T-helper 9 cell (primary cell): ENCODE data around the gene TENM4.

Source experiments
- DNase-seq: peaks from one replicate; pipeline ENCODE4 v3.0.0-alpha.2; 2020

TENM4 gene

DNA sequence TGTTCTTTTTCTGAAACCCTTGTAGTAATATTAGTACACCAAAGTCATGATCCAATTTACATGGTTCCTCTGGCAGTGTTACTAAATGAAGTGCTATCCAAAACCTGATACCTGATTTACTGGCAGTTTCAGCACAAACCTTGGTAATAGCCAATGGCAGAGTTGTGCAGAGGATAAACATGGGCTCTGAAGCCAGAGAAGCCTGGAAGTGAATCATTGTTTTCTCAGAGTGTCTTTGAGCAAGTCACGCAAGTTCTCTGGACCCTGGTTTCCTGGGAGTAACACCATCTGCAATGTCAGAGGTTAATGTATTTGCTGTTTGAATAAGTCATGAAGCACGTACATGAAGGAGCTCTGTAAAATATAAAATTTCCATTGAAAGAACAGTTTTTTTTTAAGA lies 643.9 kb downstream of the TENM4 start:
- no peak for DNase-seq

DNA sequence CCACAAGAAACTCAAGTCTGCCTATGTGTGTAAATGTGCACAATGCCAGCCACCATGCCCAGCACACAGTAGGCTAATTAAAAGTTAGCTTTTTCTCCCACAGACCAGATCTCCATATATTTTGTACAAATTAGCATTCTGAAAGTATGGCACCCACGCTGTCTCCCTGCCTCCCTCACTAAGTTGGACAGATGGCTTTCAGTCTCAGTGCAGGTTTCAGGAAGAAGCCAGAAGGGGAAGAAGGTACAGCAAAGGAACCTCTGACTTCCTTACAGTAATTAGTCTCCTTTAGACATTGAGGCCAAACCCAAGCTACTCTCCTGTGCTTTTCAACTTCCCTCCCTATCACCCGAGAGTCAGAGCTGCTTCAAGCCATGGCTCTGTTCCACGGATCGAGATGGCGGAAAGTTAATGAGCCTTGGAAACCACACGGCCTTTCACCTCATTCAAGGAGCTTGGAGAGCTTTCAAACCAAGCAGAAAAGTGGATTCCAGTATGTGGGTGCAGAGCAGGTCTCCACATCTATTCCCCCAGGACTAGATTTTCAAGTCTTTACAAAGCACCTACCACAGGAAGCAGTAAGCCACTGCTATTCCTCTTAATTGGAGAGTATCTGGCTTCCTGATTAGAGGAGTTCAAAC lies 645.1 kb downstream of the TENM4 start:
- no peak for DNase-seq

DNA sequence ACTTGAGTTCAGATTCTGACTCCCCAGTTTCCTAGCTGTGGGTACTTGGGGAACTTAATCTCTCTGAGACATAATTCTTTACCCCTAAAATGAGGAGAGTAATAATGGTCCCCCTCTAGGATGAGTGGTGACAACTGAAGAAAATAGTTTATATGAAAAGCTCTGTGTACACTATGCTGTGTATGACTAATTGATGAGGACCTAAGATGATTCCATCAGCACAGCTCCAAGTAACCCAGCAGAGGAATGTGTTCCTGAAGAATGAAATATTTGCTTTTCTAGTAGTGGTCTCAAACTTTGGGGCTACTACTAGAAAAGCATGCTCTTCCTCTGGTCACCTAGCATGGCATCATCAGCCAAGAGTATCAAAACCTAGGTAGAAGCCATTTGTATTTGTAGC lies 648.9 kb downstream of the TENM4 start:
- no peak for DNase-seq

DNA sequence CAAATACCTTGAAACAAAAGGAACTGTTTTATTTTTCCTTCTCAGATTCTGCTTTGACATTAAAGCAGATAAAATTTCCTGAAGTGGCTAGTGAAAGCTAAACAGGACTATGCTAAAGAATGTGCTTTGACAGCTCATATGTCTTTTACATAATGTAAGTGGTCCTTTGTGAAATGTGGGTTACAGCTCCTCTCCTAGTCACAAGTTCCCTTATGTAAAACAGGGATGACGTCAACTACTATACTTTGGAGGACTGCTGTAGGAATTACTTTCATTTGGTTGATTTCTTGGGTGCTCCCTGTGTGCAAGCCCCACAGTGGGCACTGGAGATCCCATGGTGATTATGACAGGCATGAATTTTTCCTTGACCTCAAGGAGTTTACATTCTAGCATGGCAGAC lies 649.6 kb downstream of the TENM4 start:
- DNase-seq, result no peak

DNA sequence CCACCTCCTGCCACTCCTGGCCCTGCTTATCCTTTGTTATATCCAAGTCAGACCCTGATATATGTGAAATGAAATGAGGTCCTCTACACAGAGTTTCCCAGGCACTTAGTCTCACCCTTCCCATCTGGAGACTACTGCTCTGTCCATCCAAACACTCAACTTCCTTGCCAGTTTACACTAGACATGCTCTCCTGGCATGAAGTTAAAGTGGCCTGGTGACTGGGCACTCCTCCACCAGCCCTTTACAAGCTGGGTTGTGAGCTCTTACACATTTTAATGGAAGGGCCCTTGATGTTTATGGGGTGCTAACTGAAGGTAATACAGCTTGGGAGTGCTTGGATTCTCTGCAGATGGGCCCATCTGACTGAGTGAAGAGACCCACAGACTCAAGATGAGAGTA lies 650.0 kb downstream of the TENM4 start:
- no peak for DNase-seq

DNA sequence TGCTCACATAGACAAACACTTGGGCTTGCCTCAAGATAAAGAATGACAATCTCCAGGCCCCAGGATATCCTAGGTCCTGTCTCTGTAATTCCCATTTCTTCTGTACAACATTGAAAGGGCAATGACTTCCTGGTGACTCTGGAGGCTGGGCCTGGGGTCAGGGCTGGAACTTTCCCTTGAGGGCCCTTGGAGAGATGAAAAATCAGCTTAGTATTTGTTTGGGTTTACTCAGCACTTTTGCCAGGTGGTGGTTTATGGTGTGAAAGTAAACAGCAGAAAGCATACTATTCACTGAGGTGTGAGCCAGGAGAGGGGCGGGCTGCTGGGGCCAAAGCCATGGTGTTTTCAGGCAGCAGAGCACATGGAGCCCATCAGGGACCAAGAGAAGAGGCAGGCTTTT lies 651.5 kb downstream of the TENM4 start:
- DNase-seq, result no peak

DNA sequence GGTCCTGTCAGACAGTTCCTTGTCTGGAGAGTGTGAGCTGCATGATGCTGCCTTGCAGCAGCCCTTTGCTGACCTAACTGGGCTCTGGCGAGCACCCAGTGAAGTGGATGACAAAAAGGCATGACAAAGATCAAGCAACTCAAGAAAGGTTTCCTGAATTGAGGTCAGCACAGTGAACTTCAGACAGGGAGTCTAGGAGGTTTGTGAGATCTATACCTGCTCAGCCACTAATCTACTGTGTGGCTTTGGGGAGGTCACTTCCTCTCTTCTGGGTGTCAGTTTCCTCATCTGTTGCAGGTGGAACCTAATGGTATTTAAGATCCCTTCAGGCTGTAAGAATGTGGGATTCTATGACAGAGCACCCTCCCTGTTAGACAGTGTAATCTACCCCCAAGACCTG lies 652.3 kb downstream of the TENM4 start:
- no peak for DNase-seq

DNA sequence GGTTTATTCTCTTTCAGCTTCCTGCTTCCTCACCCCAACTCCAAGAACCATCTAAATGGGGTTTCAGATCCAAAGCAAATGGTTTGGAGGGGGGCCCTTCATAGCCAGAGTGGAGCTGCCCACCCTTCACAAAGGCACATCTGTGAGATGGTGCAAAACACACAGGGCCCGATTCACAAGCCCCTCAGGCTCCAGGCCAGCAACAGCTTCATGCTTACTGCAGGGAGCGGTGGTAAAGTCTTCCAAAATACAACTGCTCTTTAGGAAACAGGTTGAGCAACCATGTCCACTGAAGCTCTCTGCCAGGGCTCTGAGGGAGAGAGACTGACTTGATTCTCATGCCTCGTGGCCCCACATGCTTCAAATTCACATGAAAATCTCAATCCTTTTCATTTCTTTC lies 653.1 kb downstream of the TENM4 start:
- no peak for DNase-seq

DNA sequence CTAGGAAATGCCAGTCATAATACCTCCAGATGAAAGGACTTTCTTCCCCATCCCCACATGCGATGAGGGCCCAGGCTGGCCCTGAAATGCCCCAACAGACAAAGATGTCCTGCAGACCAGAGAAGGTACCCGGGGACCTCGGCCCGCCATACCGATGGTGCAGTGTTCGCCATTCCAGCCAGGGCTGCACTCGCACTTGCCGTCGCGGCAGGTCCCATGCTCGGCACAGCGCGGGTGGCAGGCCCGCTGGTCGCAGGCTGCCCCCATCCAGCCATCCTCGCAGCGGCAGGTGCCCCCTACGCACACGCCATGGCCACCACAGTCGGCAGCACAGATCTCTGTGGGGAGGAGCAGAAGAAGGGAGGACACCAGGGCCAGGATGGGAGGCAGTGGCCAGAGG lies 654.1 kb downstream of the TENM4 start:
- no peak for DNase-seq

DNA sequence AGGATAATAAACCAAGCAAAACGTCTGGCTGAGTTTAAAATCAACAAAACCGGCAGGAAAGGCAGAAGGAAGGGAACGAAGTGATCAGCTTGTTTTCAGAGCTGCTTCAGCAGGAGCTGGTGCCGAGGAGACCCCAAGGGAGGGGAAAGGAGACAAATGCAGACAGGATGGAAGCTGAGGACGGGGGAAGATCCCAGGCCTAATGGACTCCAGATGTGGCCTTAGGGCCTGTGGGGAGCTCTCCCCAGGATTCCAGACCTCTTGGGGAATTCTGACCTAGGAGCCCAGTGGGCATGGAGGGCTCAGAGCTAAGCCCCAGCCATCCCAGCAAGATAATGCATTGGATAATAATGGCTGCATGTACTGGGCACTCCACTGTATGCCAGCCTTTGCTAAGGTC lies 654.7 kb downstream of the TENM4 start:
- no peak for DNase-seq

DNA sequence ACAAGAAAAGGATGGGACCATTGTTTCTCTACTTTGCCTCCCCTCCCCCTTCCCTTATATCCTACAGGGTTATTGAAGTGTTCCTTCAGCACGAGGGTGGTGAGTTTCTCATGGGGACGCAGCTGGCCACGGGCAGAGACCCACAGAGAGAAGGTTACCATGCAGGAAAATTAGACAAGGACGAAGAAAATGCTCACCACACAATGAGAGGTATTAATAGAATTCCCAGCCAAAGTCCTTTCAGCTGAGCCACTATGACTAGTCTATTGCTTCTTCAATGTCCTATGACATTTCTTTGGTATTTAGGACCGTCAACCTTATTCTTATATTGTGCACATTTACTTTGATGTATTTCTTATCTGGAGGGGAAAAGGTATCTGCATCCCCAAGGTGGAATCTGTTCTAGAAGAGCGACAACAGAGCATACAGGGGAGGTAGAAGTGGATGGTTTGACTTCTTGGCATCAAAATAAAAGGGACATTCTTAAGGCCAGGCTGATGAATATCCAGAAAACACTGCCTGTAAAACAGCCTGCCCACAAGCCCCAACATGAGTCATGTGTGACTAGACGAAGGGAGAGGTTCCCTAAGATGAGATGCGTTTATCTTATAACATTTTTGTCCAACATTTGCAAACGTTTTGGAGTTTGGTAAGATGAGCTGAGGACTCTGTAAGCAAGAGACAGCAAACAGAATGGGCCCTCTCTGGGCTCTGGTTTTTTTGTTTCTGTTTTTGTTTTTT lies 656.3 kb downstream of the TENM4 start:
- no peak for DNase-seq

DNA sequence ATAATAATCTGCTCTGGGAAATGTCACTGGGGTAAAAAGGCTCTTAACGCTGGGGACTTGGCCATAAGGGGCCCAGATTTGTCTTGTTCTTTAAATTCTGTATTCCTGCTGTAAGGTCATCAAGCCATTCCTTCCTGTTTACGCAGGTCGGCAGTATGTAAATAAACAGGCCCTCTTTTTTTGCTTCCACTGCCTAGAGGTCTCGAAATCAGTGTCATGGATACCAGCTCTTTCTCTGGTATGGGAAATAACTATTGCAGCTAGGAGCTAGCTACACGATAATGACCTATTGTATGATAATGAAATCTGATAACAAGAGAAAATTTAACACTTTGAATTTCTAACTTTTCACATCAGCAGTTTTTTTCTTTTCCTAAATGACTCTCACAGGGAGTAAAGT lies 657.0 kb downstream of the TENM4 start:
- no peak for DNase-seq

DNA sequence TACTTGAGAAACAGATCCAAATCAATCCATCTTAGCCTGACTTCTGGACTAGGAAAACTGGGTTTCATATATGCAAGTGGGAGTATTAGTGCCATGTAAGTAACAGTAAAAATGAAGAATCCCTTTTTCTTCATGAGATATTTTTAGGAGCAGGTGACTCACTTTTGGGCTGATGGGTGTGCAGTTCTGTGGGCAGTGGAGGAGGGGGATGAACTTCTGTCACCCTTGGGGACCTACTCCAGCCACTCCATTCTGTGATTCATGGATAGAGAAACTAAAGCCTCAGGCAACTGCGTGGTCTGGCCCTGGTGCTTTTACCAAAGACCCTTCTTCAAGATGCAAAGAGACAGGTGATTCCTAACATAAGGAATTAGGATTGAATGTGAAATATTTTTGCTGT lies 657.5 kb downstream of the TENM4 start:
- no peak for DNase-seq

DNA sequence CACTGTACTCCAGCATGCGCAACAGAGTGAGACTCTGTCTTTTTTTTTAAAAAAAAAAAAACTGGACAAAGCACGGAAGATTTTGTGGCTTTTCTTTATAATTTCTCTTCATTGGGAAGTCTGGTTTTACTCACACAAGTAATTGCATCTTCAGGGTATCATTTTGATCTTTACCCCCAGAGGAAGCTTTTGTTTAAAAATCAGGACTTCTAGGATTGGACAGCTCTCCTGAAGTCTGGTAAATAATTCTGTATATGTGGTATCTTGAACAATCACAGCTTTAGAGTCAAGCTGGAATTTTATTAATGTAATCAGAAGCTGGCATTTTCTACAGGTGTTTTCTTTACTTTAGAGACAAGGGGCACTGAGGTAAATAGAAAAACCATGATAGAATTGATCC lies 658.1 kb downstream of the TENM4 start:
- no peak for DNase-seq

DNA sequence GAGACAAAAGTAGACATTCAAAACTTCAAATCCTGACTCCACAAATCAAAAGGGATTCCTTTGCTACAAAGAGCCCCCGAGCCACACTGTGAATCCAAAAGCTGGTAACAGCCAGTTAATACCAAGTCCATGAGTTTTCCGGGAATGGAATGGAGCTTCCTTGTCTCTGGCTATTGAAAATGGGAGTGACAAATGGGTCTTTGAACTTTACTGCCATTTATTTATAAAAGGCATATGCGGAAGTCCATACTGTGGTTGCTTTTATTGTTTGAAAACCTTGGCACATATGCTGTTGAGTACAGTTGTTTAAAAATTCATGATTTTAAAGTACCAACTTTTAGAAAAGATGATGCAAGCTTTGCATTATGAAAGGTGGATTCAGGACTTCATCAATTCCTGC lies 659.9 kb downstream of the TENM4 start:
- no peak for DNase-seq

DNA sequence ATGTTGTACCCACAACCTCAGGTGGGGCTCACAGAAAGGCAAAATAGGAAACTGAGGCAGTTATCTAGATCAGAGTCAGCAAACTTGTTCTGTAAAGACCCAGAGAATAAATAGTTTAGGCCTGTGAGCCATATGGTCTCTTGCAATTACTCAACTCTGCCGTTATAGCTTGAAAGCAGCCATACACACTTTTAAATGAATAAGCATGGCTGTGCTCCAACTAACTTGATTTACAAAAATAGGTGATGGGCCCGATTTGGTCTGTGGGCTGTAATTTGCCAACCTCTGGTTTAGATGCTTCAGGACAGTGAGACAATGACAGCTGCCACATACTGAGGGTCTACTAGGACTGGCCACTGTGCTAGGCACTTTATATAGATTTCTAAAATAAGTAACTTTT lies 667.3 kb downstream of the TENM4 start:
- DNase-seq, result no peak

DNA sequence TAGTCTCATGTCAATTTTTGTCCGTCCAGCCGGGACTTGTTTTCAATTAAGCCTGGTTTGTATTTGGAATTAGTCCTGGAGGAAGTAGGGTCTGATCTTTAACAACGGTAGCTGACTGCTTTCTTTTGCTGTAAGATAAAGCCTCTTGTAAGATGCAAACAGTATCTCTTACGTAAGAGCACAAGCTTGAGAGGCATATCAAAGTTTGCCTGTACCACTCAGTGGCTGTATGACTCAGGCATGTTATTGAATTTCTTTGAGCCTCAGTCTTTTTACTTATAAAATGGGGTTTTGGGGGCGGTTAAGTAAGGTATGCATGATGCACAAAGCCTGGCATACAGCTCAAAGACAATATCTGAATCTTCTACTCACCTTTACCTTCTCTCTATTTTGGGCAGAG lies 667.8 kb downstream of the TENM4 start:
- no peak for DNase-seq

DNA sequence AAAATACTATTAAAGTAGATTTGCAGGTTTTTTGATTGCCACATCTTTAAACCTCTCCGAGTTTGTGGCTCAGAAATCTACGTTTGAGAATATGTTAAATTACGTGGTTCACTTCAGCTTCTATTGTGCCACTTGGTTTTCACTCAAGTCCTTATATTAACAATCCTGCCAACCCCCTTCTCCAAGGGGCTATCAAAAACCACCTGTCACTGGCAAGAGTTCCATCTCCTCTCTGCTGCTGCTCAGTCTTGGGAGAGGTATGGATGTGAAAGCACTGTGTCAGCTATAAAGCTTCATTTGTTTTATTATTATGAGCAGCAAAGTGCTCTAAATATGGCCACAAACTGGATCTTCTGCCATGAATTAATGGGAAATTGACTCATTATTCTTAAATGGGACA lies 668.6 kb downstream of the TENM4 start:
- DNase-seq, result no peak

DNA sequence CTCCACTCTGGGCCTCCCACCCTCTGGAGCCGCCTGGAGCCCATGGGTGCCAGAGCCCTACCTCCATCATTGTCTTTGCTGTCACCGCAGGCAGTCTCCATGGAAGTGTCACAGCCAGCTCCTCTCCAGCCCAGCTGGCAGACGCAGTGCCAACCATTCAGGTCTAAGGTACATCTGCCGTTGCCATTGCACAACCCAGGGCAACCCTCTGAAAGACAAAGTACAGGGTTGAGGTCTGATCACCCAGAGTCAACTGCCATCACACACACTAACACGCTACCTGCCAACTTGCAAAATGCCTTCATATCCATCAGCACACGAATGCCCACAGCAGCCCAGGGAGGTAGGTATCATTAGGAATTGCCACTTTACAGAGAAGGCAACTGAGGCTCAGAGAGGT lies 669.9 kb downstream of the TENM4 start:
- DNase-seq, result no peak

DNA sequence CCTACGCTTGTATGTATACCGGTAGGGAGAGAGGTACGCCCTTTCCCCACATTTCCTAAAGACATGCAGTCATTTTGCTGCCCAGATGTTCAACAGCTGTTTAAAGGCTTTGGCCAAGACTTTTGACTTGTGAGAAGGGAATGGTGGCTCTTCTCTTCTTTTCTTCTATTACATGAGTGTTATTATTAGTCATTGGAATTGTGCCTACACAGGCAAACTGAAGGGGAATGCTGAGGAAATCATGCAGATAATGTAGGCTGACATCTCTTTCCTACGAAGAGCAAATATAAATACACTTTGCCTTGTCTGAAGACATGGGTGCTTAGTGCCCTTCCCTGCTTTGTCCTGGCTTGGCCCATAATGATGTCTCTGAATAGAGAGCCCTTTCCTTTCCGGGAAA lies 671.9 kb downstream of the TENM4 start:
- no peak for DNase-seq

DNA sequence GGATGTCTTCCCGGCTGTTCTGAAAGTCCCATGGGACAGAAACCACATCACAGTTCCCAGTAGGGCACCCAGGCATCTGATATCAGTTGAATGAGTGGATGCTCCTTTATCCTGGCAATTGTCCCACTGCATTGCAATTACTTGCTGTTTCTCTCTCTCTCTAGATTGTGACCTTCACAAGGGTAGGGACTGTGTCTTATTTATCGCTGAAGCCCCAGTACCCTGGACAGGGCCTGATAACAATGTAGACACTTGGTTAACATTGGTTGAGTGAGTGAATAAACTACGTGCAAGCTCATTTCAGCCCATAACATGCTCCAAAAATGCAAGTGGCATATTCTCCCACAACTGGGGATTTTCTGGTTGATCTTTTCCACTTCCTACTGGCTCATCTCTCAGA lies 672.5 kb downstream of the TENM4 start:
- no peak for DNase-seq

DNA sequence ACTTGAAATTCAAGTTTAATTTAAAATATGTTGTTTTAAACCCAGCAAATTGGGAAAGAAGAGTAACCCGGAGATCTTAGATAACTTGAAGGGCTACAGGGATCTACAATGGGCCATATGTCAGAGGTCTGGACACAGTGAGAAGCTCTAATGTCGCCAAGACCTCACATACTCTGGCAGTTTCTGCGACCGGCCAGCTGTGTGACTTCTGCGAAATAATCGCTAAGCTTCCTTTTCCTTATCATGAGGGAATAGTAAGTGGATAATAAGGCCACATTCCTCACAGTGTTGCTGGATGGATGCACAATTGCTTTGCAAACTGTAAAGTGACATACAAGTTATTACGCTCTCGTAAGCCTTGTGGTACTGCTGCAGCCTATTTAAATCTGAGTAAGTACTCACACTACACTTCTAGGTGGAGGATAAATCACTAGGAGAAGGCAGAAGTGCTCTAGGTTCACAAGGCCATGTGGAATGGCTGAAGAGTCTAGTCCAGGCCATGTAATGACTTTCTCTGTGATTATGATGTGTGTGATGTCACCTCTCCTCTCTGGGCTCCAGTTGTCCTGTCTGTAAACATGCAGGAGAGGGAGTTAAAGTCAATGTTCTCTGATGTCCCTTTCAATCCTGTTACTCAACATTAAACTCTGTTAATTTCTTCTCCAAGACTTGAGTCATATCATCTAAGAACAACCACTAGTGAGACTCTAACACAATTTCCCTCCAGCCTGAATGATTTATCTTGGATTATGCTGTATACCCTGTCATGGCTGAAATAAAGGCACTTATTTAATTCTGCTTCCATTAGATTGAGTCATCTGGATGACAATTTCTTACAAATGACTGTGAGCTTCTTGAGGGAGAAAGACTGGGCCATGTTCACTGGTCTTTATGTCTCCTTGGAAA lies 673.5 kb downstream of the TENM4 start:
- DNase-seq, result no peak

DNA sequence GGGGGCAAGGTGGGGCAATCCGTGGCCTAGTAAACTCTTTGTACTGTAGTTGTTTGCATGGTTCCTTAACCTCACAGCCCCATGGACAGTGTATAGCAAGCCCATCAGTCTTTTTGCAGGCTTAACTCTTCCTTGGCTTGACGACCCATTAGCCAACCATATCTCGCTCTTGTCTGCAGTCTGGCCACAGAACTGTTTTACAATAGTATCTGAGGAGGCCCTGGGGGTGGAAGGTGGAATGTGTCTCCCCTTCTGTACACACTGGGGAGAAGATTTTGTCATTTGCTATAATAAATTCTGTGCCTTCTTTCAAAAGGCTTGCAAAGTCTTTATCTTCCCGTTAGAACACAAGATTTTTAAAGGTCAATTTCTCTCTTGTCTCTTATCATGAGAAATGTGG lies 675.9 kb downstream of the TENM4 start:
- no peak for DNase-seq

DNA sequence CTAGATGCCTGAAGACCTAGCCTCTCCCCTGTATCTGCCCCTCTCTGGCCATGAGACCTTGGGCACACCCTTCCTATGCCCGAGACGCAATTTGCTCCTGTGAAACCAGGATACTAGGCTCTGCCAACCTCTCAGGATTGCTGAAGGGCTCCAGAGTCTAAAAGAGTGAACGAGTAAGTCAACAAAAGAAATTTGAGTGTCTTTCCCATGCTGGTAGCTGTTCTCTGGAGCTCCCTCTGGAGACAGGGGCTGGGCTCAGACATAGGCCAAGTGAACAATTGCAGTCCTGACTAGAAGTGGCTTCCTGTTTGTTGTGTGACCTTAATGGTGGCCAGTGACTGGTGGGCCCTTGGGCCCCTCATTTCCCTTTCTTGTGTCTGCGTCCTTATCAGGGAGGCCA lies 677.2 kb downstream of the TENM4 start:
- DNase-seq, result no peak
